ENCODE measurements around the gene CBX5.

The CBX5 gene

GRCh38 chr12:54221402-54221984 lies 58.4 kb downstream of the CBX5 start:
- no peak for DNase-seq

DNA sequence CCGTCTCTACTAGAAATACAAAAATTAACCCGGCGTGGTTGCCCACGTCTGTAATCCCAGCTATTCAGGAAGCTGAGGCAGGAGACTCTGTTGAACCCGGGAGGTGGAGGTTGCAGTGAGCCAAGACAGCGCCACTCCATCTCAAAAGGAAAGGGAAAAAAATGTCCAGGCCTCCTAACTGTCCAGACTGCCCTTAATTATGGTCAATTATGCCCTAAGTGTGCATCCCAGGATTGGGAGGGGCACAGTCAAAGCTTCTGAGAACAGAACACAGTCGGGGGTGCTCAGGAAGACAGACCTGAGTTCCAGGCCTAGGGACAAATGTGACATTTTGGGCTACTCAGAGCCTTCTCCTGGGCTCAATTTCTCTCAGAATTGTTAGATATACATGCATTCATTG lies 59.4 kb downstream of the CBX5 start:
- peak; percentile 14 for DNase-seq

GRCh38 chr12:54220092-54220557 lies 59.8 kb downstream of the CBX5 start:
- peak; percentile 53 for DNase-seq

DNA sequence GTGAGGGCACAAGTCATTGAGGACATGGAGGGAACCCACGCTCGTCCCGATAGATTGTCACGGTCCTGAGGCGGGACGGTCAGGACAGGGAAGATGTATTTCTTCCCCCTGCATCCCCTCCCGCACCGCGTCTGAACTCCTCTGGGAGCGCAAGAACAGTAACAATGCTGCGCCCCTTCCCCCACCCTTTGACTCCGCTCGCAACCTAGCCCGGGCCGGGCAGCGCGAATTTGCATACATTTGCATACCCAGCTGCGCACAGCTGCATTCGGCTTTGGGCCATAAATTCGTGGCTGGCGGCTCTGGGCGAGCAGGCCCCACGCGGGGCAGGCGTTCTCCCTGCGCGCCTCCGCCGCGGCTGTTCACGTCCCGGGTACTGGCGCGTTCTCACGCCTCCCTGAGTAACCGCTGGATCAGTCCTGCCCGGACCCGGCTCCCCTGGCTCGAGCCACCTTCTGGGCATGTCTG lies 62.1 kb downstream of the CBX5 start:
- DNase-seq: no peak

GRCh38 chr12:54216797-54217661 lies 62.9 kb downstream of the CBX5 start:
- DNase-seq: peak; percentile 63

GRCh38 chr12:54215989-54216796 lies 63.7 kb downstream of the CBX5 start:
- DNase-seq: no peak

DNA sequence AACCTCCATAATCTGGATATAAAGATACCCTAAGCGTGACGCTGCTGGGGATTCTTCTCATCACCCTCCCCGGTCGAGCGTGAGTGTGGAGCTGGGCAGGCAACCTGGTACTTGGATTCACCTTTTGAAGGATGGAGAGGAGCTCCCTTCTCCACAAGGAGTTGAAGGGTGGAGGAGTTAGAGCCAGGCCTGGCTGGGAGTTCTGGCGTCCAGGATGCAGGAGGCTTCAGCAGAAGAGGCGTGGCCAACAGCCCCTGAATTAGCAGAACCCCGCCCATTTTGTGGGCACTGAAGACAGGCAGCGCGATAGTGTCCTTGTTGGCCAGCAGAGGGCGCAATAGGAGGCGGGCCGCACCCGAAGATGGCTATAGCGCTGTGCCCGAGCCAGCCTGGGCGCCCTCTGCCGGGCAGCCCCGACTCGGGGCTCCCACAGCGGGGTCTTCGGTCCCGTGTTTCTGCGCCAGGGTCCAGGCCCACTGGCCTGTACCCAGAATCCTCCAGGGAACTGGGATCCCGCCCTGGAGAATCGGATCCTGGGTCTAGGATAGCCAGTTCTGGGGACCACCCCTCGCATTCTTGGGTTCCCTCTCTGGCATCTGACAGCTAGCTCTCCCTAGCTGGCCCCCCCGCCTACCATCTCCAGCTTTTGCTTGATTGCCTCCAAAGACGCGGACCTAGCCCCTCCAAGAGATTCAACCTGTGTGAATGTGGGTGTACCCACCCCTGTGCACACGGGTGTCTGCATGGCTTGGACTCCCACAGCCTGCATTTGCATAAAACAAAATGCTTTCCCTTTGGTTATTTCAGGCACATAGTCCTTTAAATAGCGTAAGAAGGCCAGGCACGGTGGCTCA lies 65.1 kb downstream of the CBX5 start:
- DNase-seq: peak; percentile 76

DNA sequence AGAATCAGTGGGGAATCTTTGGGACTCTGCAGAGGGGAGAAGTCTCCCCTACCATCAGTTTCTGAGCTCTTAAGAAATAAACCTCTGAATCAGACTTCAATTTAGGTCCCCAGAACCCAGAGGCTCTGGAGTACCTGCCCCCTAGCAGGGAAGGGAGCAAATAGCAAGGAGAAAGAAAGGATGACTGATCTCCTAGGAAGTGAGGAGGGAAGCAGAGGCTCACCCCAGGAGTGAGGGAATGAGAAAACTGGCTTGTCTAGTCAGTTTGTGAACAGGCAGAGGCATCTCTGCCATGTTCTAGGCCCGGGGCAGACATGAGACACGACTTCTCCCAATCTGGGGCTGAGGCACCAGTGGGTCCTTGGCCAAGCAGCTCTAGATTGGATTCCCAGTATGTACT lies 66.8 kb downstream of the CBX5 start:
- DNase-seq: no peak

DNA sequence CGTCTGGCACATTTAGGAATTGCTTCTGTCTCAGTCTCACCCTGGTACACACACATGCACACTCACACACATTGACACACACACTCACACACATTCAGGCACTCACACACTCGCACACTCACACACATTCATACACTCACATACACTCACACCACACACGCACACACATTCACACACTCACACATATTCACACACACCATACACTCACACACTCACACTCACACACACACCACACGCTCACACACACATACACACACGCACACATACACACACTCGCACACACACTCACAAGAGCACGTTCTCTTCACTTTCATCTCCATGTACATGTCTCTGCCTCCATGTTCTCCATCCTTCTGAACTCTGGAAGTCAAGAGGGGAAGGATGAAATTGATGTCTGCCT lies 68.0 kb downstream of the CBX5 start:
- DNase-seq: no peak

DNA sequence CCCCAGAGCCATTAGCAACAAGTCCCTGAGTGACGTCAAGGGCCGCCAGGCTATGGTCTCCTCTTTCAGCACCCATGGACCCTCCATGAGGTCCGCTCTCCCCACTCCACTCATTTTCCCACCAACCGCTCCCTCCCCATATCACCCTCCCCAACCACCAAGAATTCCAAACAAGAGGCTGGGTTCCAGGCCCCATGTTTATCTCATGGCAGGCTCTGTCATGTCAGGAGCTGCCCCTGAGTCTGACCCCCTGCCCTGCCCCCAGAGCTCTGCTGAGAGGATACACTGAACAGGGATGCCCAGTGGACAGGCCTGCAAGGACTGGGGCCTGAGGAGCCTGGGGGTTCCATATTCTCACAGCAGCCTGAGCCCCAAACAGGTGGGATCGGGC lies 69.5 kb downstream of the CBX5 start:
- no peak for DNase-seq

DNA sequence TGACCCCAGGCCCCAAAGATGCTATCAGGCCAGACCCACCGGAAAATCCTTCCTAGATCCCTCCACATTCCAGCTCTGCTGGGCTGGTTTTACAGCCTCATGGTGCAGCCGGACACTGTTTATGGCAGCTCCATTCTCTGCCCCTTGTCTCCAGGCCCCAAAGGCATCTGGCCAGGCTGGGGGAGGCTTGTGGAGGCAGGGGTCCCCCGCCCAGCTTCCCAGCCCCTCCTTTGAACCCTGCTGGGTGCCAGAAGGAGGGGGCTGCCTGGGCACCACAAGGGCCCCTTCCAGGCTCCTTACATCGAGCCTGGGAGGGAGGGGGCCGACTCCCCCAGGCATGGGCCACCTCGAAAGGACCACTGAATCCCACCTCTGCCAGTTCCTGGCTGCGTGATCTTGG lies 71.3 kb downstream of the CBX5 start:
- DNase-seq: no peak

DNA sequence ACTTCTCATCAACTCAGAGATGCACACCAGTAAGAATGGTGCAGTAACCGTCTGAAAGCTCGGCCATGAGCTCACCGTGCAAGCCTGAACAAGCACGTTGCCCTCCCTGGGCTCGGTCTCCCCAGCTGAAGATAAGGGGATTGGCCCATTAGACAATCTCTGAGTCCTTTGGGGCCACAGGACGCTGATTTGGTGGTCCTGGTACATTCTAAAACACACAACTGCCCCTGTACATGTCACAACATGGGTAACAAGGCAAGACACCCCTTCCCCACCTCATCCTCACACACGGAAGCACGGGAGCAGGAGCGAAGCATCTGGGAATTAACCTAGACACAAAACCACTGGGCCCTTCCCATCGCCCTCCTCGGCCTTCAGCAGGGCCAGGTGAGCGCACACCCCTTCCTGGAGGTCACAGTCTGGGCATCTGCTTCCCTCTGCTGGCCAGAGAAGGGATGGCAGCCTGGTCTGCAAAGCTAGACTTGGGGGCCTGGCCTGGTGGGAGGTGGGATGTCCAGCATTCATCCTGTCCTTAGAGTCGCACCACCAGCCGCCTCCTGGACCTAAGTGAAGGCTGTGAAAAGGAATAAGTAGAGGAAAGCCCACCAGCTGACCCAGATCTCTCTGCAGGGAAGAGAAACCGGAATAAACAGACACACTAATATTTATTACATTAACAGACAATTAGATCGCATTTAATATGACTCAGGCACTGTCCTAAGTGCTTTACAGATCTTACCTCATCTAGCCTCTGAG lies 72.2 kb downstream of the CBX5 start:
- no peak for DNase-seq

GRCh38 chr12:54206791-54207190 lies 73.1 kb downstream of the CBX5 start:
- DNase-seq: no peak

- no peak for DNase-seq
These were observed 75.6 kb downstream of the CBX5 start for GRCh38 chr12:54204316-54204715.

DNA sequence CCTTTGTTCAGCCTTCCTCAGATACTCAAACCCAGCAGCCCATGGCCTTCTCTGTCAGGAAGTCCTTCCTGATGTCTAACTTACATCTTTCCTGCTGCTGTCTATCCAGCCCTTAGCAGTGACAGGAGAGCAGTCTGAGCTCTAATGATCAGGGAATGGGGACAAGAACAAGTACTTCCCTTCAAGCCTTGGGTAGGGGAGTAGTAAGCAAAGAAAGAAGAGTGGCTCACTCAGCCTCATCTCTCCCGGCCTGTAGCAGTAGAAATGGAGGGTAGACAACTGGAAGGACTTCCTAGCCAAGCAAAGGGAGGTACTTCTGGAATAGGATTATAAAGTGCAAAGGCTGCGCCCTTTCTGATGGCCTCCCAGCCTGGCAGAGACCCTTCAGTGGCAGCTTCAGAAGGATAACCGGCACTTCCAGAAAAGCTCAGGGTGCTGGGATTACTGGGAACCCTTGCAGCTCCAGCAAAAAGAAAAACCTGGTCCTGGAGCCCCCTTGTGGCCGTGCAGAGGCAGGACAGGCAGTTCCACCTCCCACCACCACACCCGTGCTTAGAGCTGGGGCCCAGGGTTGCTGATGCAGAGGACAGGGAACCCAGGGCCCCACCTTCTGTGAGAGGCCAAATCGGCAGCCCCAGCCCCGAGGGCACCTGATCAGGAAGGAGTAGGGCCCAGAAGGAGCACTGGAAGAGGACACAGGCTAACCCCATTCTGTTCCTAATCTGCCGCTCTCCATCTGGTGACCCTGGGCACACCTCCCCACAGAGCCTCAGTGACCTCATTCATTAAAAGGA lies 78.7 kb downstream of the CBX5 start:
- DNase-seq: peak; percentile 67

DNA sequence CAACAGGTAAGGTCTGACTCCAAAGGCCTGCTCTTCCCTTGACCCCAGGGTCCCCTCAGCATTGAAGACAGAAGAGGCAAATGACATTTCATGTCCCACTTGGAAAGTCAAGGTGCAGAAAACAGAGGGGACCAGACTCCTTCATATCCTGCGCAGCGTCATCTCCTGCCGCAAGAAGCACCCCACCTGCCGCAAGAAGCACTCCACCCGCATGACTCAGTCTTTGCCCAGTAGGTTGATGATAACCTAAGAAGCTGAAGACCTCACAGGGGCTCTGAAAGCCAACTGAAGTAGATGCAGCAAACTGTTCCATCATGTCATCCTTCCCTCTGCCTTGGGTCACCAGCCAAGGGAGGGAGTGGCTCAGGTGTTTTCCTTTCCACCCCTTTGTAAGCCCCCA lies 79.5 kb downstream of the CBX5 start:
- no peak for DNase-seq

DNA sequence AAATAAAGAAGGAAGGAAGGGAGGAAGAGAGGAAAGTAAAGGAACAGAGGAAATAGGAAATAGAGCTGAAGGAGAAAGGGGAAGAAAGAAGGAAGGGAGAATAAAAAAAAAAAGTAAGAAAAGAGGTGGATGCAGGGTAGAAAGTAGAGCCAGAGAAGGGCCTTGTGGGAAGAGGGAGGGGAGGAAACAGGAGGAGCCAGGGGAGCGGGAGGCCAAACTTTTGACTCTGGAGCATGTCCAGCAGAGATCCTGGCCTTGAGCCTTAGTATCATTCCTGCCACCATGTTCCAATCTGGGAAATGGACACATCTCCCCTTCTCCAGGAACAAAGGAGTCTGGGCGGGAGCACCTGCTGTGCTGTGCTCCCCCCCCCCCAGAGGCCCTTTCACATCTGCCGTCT lies 80.0 kb downstream of the CBX5 start:
- no peak for DNase-seq

DNA sequence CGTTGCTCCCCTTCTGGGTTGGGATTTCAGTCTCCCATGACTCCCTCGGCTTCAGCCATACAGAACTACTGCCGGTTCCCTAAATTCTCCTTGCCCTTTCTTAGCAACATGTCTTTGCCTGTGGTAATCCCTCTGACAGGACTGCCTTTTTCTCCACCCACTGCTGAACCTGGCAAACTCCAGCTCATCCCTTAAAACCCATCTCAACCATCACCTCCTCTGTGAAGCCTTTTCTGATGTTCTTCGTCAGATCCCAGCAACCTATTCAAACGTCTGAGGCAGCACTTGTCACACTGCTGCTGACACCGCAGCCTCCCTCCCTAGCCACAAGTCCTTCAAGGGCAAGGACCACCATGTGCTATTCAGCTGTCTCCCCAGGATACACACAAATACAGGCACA lies 80.9 kb downstream of the CBX5 start:
- DNase-seq: no peak

DNA sequence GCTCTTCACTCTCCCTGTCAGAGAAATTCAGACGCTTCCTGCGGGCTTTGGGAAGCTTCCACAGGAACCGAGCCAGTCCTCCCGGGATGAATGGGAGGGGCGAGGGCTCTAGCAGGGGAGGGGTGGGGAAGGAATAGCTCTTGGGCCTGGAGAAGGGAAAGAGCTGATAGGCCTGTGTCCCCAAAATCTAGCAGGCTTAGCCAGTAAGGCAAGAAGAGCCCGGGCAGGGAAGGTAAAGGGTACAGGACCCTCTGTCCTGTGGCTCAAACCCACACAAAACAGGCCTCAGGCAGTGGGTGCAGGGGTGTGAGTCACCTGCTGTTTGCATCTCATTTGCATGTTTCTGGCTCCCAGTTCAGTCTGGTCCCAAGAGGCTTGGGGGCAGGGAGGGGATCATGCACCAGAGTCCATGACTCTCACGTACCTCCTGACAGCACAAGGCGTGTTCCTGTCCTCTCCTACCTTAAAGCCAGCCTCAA lies 82.5 kb downstream of the CBX5 start:
- no peak for DNase-seq

DNA sequence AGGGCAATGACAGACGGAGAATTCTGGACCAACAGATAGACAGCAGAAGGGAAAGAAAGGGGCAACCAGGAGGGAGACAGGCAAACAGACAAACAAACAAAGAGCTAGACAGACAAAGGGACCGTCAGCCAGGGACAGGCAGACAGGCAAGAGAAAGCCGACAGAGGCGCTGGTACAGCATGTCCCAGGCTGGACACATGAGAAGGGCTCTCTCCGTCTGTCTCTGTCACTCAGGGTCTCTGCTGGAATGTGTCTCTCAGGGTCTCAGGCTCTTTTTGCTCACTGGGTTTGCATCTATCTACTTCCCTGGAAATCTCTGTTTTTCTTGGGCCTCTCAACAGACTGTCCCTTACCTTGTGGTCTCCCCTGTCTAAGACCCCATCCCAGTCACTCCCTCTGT lies 82.9 kb downstream of the CBX5 start:
- no peak for DNase-seq

DNA sequence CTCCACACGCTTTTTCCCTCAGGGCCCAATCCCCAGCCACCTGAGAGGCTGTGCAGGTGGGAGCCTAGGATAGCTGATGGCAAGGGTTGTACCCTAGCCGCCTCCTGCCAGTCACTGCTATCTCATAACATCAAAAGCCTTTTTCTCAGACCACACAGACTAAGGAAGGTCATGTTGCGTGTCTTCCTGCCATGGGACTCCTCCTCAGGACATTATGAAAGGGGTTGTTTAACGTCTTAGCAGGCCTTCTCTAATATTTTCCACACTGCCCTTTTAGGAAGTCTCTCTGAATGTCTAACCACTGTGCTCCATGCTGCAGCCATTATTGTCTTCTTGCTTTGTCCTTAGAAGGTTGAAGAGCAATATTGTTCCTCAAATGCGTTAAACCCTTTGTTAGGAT lies 83.5 kb downstream of the CBX5 start:
- DNase-seq: no peak

Measured in NCI-H2227 treated with DMSO at 0.1 percent for 48 hours (cell line).